ENCODE results near the gene PLSCR3.

PLSCR3 gene

GRCh38 chr17:7394452-7395191 lies at the start of gene PLSCR3:
Gene PLSCR3 (minus strand): TSS chr17:7394525. CDS start chr17:7394110, 415 bp downstream.
- DNase-seq (ENCODE audit: low spot score), result peak; percentile 79

- no peak for DNase-seq (ENCODE audit: low spot score)
Observed at GRCh38 chr17:7443499-7444485, 49.5 kb upstream of the PLSCR3 start.

- DNase-seq (ENCODE audit: low spot score), result no peak
Observed at GRCh38 chr17:7442142-7442541, 47.8 kb upstream of the PLSCR3 start.

- DNase-seq (ENCODE audit: low spot score), result no peak
Observed at GRCh38 chr17:7441266-7441665, 46.9 kb upstream of the PLSCR3 start.

GRCh38 chr17:7440834-7441195 lies 46.5 kb upstream of the PLSCR3 start:
- no peak for DNase-seq (ENCODE audit: low spot score)

GRCh38 chr17:7440113-7440833 lies 45.9 kb upstream of the PLSCR3 start:
- no peak for DNase-seq (ENCODE audit: low spot score)

GRCh38 chr17:7439462-7440112 lies 45.3 kb upstream of the PLSCR3 start, which contains the start of gene FGF11:
Gene FGF11 (plus strand): TSS chr17:7439512. CDS start chr17:7439621, 109 bp downstream.
- DNase-seq (ENCODE audit: low spot score), result no peak

GRCh38 chr17:7438656-7439460 lies 44.5 kb upstream of the PLSCR3 start:
- DNase-seq (ENCODE audit: low spot score), result no peak

GRCh38 chr17:7437950-7438614 lies 43.8 kb upstream of the PLSCR3 start:
- no peak for DNase-seq (ENCODE audit: low spot score)

GRCh38 chr17:7437369-7437863 lies 43.1 kb upstream of the PLSCR3 start:
- no peak for DNase-seq (ENCODE audit: low spot score)

GRCh38 chr17:7436556-7437368 lies 42.4 kb upstream of the PLSCR3 start:
- DNase-seq (ENCODE audit: low spot score), result peak; percentile 29

- no peak for DNase-seq (ENCODE audit: low spot score)
Observed at GRCh38 chr17:7435676-7436555, 41.6 kb upstream of the PLSCR3 start.

- DNase-seq (ENCODE audit: low spot score), result no peak
Observed at GRCh38 chr17:7432296-7432695, 38.0 kb upstream of the PLSCR3 start.

- DNase-seq (ENCODE audit: low spot score), result no peak
Observed at GRCh38 chr17:7431231-7431630, 36.9 kb upstream of the PLSCR3 start.

GRCh38 chr17:7429722-7430121 lies 35.4 kb upstream of the PLSCR3 start:
- no peak for DNase-seq (ENCODE audit: low spot score)

- DNase-seq (ENCODE audit: low spot score), result no peak
Observed at GRCh38 chr17:7428557-7428956, 34.2 kb upstream of the PLSCR3 start, which contains the start of gene SPEM3. Gene SPEM3 (plus strand): TSS chr17:7428857. CDS start chr17:7428903, 46 bp downstream.

GRCh38 chr17:7427549-7427948 lies 33.2 kb upstream of the PLSCR3 start:
- DNase-seq (ENCODE audit: low spot score), result no peak

- no peak for DNase-seq (ENCODE audit: low spot score)
Observed at GRCh38 chr17:7426896-7427489, 32.7 kb upstream of the PLSCR3 start.

All from COLO829 (cell line).